ENCODE results near the gene C10orf105. TPM values are rescaled to one million over a fixed set of nuclear protein-coding genes. Genes with fewer than 3 reads are reported as not detected.

C10orf105 gene
- total RNA-seq, 2 experiments from 2014 or later = 0.73 to 1.1 TPM

DNA sequence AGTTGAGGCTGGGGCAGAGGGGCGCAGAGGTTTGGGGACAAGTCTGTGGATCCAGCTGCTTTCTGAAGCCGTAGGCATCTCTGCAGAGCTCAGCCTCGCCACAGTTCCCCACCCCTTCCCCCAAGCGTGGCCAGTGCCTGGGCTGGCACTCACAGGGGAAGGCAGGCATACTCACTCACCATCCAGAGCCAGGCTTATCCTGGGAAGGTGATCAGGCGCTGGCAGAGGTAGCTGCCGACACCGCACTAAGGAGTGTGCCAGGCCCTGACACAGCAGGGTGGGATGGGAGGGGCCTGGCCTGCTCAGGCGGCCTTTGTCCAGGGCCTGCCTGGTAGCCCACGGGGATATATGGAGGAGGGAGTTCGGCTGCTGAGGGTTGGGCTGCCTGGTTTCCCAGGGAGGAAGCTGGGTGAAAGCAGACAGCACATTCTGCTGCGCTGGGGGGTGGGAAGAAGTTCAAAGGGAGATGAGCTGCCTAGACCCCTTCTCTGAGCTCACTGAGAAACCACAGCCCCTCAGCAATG, 37.9 kb upstream of the C10orf105 start:
- no peak for DNase-seq
- CTCF ChIA-PET = interaction anchor here (0.8 to 5.5 kb wide), 15 partner anchors 9 to 139 kb away, joined by 3 to 62 read pairs (median 11); partner anchors contain the start of gene VSIR
- peaks cover 85% of the 10 kb centered on the region for H3K4me1 Mint-ChIP-seq (ENCODE audit: low read depth)
- no peaks in the 10 kb centered on the region for H3K9me3 Mint-ChIP-seq (ENCODE audit: insufficient read depth)
- POLR2A ChIA-PET = interaction anchor here (0.6 to 3.7 kb wide), 13 partner anchors 9 to 82 kb away, joined by 3 to 30 read pairs (median 4); partner anchors contain the start of gene VSIR
- H3K4me3 Mint-ChIP-seq = peak overlapping the region; percentile 57
- peak; percentile 27 for ATAC-seq
- peak overlapping the region; percentile 91 for H3K27ac Mint-ChIP-seq
- no peaks in the 10 kb centered on the region for H3K27me3 Mint-ChIP-seq (ENCODE audit: low read depth)
- H3K36me3 Mint-ChIP-seq (ENCODE audit: low read depth) = peaks cover 79% of the 10 kb centered on the region

DNA sequence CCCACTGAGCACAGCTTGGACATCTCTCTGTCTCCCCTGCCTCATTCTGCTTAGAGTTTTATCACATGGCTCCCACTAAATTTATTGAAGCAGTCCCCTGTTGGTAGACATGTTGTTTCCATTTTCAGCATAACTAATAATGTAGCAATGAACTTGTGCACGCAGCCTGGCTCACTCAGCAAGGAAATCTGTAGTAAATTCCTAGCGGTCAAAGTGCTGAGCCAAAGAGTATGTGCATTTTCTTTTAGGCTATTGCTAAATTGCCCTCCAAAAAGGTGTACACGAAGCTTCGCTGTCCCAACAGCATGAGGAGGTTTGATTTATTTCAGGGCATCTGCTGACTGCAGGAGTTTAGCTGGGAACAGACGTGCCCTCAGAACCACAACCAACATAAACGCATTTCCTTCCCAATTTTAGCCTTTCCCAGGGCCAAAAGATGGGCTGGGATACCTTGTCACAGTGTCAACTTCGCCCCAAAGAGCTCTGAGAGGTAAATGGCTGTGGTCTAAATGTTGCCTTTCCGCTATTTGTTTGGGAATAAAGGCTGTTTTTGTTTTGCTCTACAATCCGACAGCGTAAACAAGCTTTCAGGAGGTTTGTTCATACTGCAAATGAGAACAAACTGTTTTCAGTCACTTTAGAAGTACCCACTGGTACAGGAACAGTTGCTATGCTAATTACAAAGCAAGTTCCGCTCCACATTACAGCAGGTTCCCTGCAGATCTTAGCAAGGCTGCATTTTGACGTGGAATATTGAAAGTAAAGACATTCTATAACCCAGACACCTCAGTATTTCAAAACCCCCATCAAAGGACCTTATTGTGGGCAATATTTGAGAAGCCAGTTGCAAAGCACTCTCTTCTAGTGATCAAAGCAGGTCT, 37.0 kb upstream of the C10orf105 start:
- Mint-ChIP-seq H3K9me3 (ENCODE audit: insufficient read depth) (no peaks in the 10 kb centered on the region), H3K27me3 (ENCODE audit: low read depth) (no peaks in the 10 kb centered on the region), H3K27ac (peak overlapping the region; percentile 91), H3K36me3 (ENCODE audit: low read depth) (peaks cover 86% of the 10 kb centered on the region), H3K4me3 (peak overlapping the region; percentile 57), H3K4me1 (ENCODE audit: low read depth) (peaks cover 86% of the 10 kb centered on the region)
- DNase-seq (no peak), ATAC-seq (peak; percentile 53)
- ChIA-PET POLR2A (interaction anchor here (1.0 to 3.7 kb wide), 10 partner anchors 8 to 61 kb away, joined by 3 to 30 read pairs (median 6); partner anchors contain the start of gene VSIR), CTCF (interaction anchor here (0.7 to 5.5 kb wide), 11 partner anchors 8 to 59 kb away, joined by 3 to 62 read pairs (median 12); partner anchors contain the start of gene VSIR)

DNA sequence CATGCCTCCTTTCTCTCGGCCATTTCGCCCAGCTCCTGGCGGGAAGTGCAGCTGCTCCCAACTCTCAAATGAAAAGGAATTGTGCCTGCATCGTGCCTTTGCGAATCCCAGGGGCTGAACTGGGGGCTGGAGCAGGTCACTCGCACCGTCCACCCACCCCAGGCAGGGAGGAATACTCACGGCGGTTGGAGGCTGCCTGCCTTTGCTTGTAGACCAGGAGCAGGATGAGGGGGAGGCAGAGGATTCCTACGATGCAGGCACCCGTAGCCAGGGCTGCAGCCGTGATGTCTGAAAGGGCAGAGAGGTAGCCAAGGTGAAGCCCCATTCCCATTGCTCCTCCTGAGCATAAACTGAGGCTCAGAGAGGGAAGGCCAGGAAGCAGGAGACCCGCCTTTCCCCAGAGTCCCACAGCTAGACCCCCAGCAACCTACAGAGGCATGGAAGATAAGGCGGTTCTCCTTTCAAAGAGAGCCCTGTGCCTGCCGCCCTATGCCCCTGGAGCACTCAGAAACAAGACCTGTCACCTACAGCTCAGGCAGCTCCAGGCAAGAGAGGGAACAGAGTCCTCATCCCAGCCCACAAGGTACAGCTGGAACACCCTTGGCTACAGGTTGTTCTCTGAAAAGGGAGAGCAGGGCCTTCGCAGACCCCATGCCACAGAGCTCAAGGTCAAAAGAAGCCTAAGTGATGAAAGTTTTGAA, 35.8 kb upstream of the C10orf105 start:
- Mint-ChIP-seq H3K27me3 (ENCODE audit: low read depth) (no peaks in the 10 kb centered on the region), H3K4me1 (ENCODE audit: low read depth) (peaks cover 85% of the 10 kb centered on the region), H3K4me3 (no peak overlapping the region), H3K9me3 (ENCODE audit: insufficient read depth) (no peaks in the 10 kb centered on the region), H3K36me3 (ENCODE audit: low read depth) (peaks cover 84% of the 10 kb centered on the region), H3K27ac (peak overlapping the region; percentile 65)
- CTCF ChIA-PET = interaction anchor here (0.7 to 5.5 kb wide), 7 partner anchors 8 to 58 kb away, joined by 3 to 62 read pairs (median 12); partner anchors contain the start of gene VSIR
- DNase-seq (no peak), ATAC-seq (no peak)
- POLR2A ChIA-PET = interaction anchor here (0.6 to 1.5 kb wide), 3 partner anchors 10 to 48 kb away, joined by 3 to 6 read pairs (median 4); no protein-coding TSS in a partner anchor

DNA sequence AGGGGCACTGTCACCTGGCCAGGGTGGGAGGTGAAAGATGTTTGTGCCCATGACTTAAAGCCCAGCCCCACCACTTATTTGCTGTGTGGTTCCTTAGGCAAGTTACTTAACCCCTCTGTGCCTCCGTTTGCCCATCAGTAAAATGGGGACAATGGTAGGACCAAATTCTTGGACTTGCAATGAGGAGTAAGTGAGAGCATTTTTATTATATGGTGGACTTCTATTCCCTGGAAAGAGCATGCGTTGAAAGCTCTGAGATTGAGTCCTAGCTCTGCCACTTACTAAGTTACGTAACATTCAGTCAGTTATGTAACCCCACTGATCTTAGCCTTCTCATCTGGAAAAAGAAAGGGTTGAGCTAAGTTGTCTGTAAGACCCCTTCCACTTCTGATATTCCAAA, 35.0 kb upstream of the C10orf105 start:
- Mint-ChIP-seq H3K4me1 (ENCODE audit: low read depth) (peaks cover 91% of the 10 kb centered on the region), H3K27me3 (ENCODE audit: low read depth) (no peaks in the 10 kb centered on the region), H3K9me3 (ENCODE audit: insufficient read depth) (no peaks in the 10 kb centered on the region), H3K4me3 (no peak overlapping the region), H3K36me3 (ENCODE audit: low read depth) (peaks cover 87% of the 10 kb centered on the region), H3K27ac (peak overlapping the region; percentile 94)
- ChIA-PET CTCF (interaction anchor here (0.8 to 5.5 kb wide), 5 partner anchors 9 to 57 kb away, joined by 3 to 62 read pairs (median 43); partner anchors contain the start of gene VSIR), POLR2A (interaction anchor here (1.5 kb wide), 1 partner anchor 10 kb away, joined by 6 read pairs; no protein-coding TSS in a partner anchor)
- no peak for DNase-seq
- no peak for ATAC-seq

DNA sequence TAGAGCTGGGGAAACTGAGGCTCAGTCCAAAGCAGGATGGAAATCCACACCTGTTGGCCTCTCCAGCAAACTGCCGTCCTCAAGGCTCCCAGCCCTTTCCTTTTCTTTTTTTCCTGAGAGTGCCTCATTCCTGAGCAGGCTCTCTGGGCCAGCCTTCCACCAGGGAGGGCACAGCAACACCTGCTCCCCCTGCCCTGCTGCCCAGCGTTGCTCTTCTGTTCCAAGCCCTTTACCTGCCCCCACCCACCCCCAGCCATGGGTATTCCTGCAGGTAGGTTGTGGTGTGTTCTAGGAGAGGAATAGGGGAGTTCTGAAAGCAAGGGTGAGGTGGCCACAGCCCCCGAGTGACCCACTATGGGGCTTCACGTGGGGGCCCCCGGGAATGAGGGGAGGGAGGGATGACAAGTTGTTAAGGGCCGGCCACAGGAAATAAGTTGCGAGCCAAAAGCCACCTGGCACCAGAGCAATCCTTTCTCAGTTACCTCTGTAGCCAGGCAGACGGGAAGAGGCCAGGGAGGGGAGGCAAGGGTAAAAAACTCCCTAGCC, 34.5 kb upstream of the C10orf105 start:
- Mint-ChIP-seq H3K27ac (peak overlapping the region; percentile 94), H3K9me3 (ENCODE audit: insufficient read depth) (no peaks in the 10 kb centered on the region), H3K4me3 (no peak overlapping the region), H3K4me1 (ENCODE audit: low read depth) (peaks cover 96% of the 10 kb centered on the region), H3K36me3 (ENCODE audit: low read depth) (peaks cover 86% of the 10 kb centered on the region), H3K27me3 (ENCODE audit: low read depth) (no peaks in the 10 kb centered on the region)
- POLR2A ChIA-PET = no interaction called here
- CTCF ChIA-PET = interaction anchor here (1.5 to 5.5 kb wide), 3 partner anchors 10 to 19 kb away, joined by 5 to 62 read pairs (median 52); partner anchors contain the start of gene VSIR
- ATAC-seq = no peak
- DNase-seq = no peak

DNA sequence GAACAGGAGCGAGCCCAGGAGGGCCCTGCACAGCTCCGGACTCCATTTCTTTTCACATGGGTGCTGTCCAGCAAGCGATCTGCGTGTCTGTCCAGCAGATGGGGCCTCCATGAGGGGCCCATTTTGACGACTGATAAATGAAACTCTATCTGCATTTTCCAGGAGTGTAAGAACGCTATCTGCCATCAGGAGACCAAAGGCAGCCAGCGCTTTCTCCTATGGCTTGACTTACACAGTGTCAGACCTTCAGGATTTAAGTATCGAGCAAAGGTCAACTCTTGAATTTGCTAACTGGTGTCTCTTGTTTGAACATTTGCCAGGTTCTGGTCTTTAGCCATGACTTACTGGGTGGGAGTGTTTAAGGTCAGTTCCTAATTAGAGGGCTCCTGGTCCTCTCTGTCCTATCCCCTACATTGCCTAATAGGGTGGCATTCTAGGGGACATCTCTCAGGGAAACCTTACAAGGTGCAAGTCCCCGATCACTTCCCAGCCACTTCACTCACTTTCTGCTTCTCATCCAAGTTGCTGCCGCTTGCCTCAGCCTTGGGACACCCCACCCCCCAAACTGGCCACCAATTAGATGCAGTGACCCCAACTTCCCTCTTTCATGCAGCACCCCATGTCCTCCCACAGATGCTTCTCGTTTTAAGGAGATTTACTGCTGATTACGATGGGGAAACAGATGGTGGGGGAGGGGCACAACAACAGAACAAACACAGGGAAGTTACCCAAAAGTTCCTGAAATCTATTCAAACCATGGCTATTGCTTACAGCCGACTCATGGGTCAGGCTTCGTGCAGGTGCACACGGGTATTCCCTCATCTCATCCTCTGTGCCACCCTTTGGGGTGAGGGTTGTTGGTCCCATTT, 33.7 kb upstream of the C10orf105 start:
- H3K36me3 Mint-ChIP-seq (ENCODE audit: low read depth) = peaks cover 87% of the 10 kb centered on the region
- H3K27ac Mint-ChIP-seq = peak overlapping the region; percentile 94
- no peaks in the 10 kb centered on the region for H3K9me3 Mint-ChIP-seq (ENCODE audit: insufficient read depth)
- H3K27me3 Mint-ChIP-seq (ENCODE audit: low read depth) = no peaks in the 10 kb centered on the region
- H3K4me1 Mint-ChIP-seq (ENCODE audit: low read depth) = peaks cover 97% of the 10 kb centered on the region
- ChIA-PET CTCF (interaction anchor here (1.2 to 8.4 kb wide), 5 partner anchors 17 to 58 kb away, joined by 3 to 116 read pairs (median 6); partner anchors contain the start of gene VSIR), POLR2A (interaction anchor here (1.2 to 1.6 kb wide), 4 partner anchors 16 to 23 kb away, joined by 4 to 8 read pairs (median 6); partner anchors contain the start of gene VSIR)
- DNase-seq (no peak), ATAC-seq (no peak)
- peak overlapping the region; percentile 34 for H3K4me3 Mint-ChIP-seq

DNA sequence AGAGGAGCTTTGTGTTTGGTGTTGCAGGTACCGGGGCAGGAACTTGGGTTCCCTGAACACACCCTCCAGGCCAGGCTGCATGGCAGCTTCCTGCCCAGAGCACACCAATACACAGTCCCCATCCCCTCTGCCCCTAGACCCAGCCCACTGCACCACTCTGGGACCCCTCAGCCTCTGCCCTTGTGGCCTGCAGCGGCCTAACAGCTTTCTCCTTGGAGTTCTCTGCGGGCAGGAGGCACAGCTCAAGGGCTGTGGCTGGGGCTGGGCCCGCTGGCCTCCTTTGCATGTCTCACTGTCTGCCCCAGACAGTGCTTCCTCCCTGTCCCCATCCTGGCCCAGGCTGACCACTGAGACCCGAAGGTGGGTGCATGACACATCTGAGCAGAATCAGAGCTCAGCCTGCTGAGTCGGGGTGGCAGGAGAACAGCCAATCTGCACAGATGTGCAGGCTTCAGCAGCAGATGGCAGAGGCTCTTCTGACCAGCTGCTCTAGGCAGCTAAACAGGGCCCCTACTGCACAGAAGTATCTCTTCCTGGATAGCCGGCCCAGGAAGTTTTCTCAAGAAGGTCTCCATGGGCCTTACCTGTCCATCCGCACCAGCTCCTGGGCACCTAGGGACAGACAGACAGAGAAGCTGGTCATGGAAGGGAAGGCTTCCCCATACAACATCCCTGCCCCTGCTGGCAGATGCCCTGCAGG, 33.0 kb upstream of the C10orf105 start:
- peaks cover 83% of the 10 kb centered on the region for H3K36me3 Mint-ChIP-seq (ENCODE audit: low read depth)
- CTCF ChIA-PET = interaction anchor here (0.9 to 8.4 kb wide), 10 partner anchors 10 to 59 kb away, joined by 3 to 116 read pairs (median 6); partner anchors contain the start of gene VSIR
- H3K4me3 Mint-ChIP-seq = peak overlapping the region; percentile 34
- DNase-seq = no peak
- H3K27ac Mint-ChIP-seq = peak overlapping the region; percentile 94
- H3K9me3 Mint-ChIP-seq (ENCODE audit: insufficient read depth) = no peaks in the 10 kb centered on the region
- H3K4me1 Mint-ChIP-seq (ENCODE audit: low read depth) = peaks cover 97% of the 10 kb centered on the region
- no peak for ATAC-seq
- no peaks in the 10 kb centered on the region for H3K27me3 Mint-ChIP-seq (ENCODE audit: low read depth)
- POLR2A ChIA-PET = interaction anchor here (0.8 to 1.8 kb wide), 11 partner anchors 11 to 26 kb away, joined by 3 to 8 read pairs (median 4); partner anchors contain the start of gene VSIR

DNA sequence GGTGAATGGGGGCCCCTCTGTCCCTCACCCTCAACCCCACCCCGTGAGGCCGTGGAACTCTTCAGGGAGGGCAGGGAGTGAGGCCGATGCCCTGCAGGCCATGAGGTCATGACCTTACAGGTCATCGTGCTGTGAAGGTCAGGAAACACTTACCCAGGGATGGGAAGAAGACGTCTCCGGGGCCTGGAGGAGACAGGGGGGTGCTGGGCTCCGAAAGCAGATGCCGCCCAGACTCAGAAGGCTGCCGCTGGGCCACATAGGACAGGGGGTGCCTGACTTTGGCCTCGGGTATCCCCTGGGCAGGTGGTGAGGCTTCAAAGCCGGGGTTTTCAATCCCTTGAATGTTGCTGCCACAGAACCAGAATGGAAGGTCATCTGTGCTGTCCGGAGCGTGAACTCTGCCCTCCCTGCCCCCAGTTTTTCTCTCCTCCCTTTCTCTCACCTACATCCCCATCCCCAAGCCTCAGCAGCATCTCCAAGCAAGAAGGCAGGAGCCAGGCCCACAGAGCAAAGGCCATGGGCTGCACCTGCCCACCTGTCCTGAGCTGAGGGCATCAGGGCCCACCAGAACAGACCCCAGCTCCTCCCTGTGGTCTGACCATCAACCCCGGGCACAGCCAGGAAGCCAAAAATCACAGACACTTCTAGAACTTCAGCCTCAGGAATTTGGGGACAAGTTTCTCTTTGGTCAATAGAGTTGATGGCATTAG, 32.1 kb upstream of the C10orf105 start:
- DNase-seq (no peak), ATAC-seq (no peak)
- H3K27me3 Mint-ChIP-seq (ENCODE audit: low read depth) = no peaks in the 10 kb centered on the region
- POLR2A ChIA-PET = interaction anchor here (0.8 to 1.8 kb wide), 11 partner anchors 10 to 25 kb away, joined by 3 to 8 read pairs (median 4); partner anchors contain the start of gene VSIR
- peaks cover 84% of the 10 kb centered on the region for H3K36me3 Mint-ChIP-seq (ENCODE audit: low read depth)
- no peaks in the 10 kb centered on the region for H3K9me3 Mint-ChIP-seq (ENCODE audit: insufficient read depth)
- CTCF ChIA-PET = interaction anchor here (0.9 to 8.4 kb wide), 10 partner anchors 9 to 60 kb away, joined by 3 to 116 read pairs (median 6); partner anchors contain the start of gene VSIR
- H3K4me3 Mint-ChIP-seq = peak overlapping the region; percentile 2
- H3K27ac Mint-ChIP-seq = peak overlapping the region; percentile 94
- peaks cover 97% of the 10 kb centered on the region for H3K4me1 Mint-ChIP-seq (ENCODE audit: low read depth)

DNA sequence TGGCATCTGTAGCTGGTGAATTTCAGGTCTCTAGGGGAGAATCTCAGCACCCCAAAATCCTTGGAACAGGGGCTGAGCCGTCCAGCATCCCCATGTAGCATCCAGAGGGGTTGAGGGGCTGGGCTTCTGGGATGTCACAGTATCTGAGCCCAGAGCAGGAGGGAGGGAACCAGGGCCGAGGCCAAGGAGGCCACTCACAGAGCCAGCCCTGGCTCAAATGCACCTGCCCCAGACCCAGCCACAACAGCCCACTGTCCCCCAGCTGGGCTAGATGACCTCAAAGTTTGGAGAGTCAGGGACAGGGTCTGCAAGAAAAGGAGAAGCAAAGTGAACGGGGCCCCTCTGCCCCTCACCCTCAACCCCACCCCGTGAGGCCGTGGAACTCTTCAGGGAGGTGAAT, 31.4 kb upstream of the C10orf105 start:
- no peak overlapping the region for H3K4me3 Mint-ChIP-seq
- H3K9me3 Mint-ChIP-seq (ENCODE audit: insufficient read depth) = no peaks in the 10 kb centered on the region
- no peaks in the 10 kb centered on the region for H3K27me3 Mint-ChIP-seq (ENCODE audit: low read depth)
- H3K27ac Mint-ChIP-seq = peak overlapping the region; percentile 93
- H3K36me3 Mint-ChIP-seq (ENCODE audit: low read depth) = peaks cover 77% of the 10 kb centered on the region
- CTCF ChIA-PET = interaction anchor here (1.0 to 8.4 kb wide), 4 partner anchors 15 to 22 kb away, joined by 3 to 116 read pairs (median 3); partner anchors contain the start of gene VSIR
- POLR2A ChIA-PET = interaction anchor here (0.7 to 5.7 kb wide), 6 partner anchors 14 to 24 kb away, joined by 3 to 60 read pairs (median 3); partner anchors contain the start of gene VSIR
- DNase-seq = no peak
- no peak for ATAC-seq
- peaks cover 97% of the 10 kb centered on the region for H3K4me1 Mint-ChIP-seq (ENCODE audit: low read depth)
